Activated CD4-positive, alpha-beta T cell treated with anti-CD3 and anti-CD28 coated beads, Interleukin-2, Interleukin-6, amounts not matched to agents 100 ng/mL and 50 ng/mL, durations not matched to agents 16 hours and 8 hours (primary cell): ENCODE results near the gene HOXD9.

Experiments used
- DNase-seq: peaks from one replicate; pipeline ENCODE4 v3.0.0-alpha.2; 2020

Gene HOXD9

DNA sequence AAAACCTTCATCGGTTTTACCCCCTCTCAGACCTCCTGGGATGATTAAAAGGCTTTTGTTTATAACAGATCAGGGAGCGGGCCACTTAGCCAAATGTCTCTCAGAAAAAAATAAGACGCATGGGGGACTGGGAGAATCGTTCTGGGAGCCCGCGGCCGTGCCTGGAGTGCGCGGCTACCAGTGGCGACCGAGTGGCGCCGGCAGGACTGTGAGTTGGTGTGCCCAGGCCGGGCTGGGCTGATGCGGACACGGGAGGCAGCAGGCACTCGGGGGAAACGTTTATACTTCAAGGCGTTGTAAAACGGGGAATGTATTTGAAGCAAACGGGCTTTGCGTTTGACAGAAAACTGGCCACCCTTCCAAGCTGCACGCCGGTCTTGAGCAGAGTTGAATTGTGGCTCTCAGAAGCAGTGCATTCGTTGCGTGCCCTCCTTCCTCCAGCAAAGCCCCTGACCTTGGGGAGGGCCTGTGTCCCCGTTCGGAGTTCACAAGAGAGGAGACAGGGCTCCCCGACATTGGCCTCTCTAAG, 10.6 kb upstream of the HOXD9 start:
- no peak for DNase-seq

- DNase-seq, result no peak
Measured at GRCh38 chr2:176112375-176113302, 9.9 kb upstream of the HOXD9 start.

DNA sequence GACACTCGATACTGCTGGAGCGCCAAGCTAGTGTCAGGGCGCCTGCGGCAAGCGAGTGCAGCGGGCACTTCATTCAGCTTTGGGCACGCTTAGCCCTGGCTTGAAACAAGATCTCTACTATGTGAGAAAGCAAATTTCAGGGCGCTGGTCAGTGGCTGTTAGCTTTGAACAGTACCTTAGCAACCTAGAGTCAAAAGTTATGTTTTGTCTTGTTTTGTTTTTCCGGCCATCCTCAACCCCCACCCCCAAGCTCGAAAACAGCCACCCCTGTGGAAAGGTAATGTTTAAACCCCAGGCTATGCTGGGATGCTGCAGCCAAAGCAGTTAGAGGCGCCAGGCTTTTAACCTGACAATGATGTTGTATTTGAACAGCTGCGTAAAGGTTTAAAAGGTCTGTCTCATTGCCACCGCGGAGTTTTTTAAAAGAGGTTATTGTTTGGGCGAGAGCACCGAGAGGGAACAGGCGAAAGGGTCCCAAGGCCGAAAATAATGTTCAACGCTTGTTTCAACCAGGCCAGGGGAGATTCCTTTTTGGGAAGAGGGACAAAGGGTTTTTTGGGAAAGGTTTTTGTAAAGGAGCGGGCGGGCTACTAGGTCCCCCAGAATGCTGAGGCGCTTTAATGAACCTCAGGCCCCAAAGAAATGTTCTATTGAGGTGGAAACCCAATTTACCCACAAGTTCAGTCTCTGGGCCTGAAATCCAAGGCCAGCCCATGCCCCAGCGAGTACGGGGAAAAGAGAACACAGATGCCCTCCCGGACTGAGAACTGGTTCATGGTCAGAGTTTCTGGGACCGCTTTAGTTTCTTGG, 8.2 kb upstream of the HOXD9 start:
- no peak for DNase-seq

GRCh38 chr2:176114930-176115625, 7.4 kb upstream of the HOXD9 start:
- no peak for DNase-seq

DNA sequence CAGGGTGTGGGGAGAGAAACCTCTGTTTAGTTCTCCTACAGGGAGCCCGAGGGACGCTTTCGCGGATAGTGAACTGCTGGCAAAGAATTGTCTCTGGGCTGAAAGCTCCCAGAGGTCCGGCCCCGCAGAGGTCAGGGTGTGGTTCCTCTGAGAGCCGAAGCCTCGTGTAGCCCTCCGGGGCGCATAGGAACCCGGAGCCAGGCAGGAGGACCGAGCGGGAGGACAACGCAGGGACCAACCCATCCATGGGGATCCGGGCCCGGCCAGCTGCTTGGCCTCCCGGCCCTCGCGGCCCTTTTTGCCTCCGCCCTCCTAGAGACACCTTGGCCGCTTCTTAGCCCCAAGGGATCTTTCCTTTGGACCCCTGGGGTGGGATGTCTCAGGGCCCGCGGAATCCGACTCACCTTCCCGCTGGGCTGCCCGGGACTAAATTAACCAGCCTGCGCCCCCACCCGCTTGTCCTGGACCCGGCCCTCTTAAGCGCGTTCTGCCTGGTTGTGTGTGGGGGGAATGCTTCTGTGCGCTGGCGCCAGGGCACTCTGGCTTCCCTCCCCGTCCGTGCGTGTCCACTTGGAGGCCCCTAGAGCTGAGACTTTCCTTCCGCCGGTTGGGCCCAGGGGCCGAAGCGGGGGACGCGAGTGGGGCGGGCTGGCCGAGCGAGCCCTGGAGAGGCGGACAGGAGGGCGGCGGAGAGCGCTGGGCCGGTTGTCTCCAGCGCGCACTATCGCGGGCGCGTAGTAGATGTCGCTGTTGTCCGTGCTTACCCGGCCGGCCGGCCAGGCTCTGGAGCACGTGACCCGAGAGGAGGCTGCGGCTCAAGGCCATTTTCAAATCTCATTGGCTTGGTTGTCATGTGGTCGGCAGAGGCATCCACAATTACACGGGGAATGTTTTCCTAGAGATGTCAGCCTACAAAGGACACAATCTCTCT, 6.4 kb upstream of the HOXD9 start, which contains the start of gene HOXD10:
TSS of gene HOXD10 (plus strand) at position 896 of the 931 bp plus-strand sequence. CDS start 56 bp downstream, outside the sequence.
- DNase-seq, result no peak

- no peak for DNase-seq
Measured at GRCh38 chr2:176117162-176117822, 5.2 kb upstream of the HOXD9 start.

DNA sequence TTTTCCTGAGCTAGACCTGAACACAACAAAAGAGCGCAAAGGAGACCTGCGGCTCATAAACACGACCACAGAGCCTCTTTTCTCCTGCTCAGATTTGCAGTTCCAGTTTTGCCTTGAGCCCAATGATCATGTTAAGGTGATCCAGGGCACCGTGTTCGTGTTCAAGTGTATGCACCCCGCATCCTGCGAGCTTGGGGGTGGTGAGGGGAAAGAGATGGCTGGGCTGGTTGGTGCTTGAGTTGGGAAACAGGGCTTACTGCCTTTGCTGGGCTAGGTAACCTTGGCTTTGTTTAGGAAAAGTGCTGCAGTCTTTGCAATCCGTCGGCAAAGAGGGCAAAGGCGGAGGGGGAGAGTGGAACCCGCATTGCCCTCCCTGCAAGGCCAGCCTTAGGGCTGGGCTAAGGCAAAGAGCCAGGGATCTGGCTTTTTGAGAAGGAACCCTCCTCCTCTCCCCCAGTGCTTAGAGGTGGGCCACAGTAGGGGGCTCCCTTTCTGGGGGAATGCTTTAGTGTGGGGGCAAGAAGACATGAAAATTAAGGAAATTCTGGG, 4.6 kb upstream of the HOXD9 start:
- no peak for DNase-seq

- DNase-seq, result peak; percentile 28
Measured at GRCh38 chr2:176118601-176119339, 3.7 kb upstream of the HOXD9 start.

DNA sequence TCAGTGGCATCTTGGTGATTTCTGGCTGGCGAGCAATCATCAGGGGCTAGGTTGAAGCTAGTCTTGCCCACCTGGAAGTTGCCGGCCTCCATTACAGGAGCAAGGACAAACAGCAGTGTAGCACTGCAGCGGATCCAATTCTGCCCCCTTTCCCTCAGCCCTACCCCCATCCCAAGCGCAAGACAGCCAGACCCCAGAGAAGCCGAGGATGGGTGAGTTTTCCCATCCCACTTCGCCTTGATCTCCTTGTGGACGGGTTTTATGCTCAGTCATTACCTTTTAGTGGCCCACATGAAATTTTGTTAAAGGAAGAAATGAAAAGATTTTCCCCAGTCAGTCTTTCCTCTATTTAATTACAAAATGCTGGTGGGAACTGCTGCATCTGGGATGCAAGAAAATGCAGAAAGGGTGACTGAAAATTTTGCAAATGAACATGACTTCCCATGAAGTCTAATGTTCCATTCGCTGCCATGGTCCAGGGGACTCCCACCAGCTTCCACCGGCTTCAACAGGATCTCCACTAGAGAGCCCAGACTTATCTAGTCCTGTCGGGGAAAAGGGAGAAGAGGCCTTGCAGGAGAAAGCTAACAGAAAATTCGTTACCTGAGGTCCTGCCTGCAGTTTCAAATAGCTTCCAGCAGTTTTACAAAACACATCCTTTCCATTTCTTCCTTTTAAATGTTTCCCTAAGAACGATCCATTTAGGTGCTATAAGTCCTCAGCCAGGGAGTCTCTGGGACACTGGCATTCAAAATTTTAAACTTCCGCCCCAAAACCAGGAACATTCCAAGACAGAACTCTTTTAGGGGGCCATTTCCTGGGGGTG, 1.9 kb upstream of the HOXD9 start:
- no peak for DNase-seq

DNA sequence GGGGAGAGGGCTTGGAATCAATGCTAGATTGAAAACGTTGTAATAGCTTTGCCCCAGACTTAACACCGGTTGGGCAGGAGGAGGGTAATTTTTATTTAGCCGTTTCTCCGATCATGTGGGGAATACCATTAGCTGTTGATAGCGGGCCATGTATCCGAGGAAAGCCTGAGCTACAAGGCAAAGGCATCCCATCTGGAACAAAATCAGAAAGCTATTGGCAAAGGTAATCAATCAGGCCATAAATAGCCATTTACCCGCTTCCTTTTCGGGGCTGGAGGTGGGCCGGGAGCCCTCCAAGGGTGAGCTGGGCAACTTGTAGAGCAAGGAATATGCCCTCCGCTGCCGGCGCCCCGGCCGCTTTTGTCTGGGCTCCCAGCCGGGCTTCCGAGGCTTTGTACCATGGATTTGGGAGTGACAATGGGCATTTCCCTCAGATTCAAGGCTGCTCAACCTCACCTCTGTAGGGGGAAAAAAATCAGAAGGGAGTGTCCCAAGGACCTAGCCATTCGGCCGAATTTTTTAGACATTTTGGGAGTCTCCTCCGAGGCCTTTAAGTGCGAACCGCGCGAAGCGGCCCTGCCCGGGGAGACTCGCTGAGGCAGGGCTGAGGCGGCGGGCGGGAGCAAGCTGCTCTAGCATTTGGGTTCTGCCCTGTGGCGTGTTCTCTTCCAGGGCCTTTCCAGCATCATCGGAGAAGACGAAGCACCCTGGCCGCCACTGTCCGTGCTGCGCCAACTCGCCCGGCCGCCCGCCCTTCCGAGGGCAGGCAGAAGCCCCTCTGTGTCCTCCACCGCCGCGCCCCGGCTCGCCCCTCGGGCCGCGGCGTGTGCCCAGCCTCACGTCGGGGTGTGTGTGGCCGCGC, 1.1 kb upstream of the HOXD9 start:
- no peak for DNase-seq

- DNase-seq, result no peak
Measured at GRCh38 chr2:176122052-176122682, 352 bp upstream of the HOXD9 start.

GRCh38 chr2:176123411-176124109, 1.0 kb downstream of the HOXD9 start:
- no peak for DNase-seq

- DNase-seq, result no peak
Measured at GRCh38 chr2:176124110-176124946, 1.8 kb downstream of the HOXD9 start.

GRCh38 chr2:176124947-176125771, 2.6 kb downstream of the HOXD9 start:
- DNase-seq, result no peak

DNA sequence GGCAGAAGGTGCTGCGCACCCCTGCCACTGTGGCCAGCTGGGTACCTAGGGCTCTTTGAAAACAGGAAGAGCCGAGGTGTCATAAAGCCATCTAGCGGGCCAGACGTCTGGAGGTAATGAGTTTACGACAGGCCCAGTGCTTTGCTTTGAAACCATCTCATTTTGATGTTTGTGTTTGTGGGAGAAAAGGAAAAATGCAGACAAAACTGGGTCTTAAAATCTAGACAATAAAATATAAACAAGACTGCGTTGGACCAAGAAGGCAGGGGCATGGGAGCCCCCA, 3.2 kb downstream of the HOXD9 start:
- no peak for DNase-seq
